Measurements from ENCODE around the gene VWA2. TPM values are rescaled to one million over a fixed set of nuclear protein-coding genes. Genes with fewer than 3 reads are reported as not detected.

The VWA2 gene
- total RNA-seq, 2 donors from 2014 or later, result 1.7 to 2.0 TPM

- Histone ChIP-seq H3K27me3 (ENCODE audit: control insufficient read depth, insufficient read depth, low read length, poor library complexity, severe bottlenecking) (no peaks in the 10 kb centered on the region), H3K27ac (ENCODE audit: low read depth, low read length) (no peak overlapping the region), H3K4me3 (ENCODE audit: low read length) (no peak overlapping the region), H3K36me3 (ENCODE audit: control insufficient read depth, insufficient read depth, low read length) (no peaks in the 10 kb centered on the region), H3K9me3 (ENCODE audit: control insufficient read depth, low read length) (peaks cover 12% of the 10 kb centered on the region), H3K4me1 (ENCODE audit: control insufficient read depth, insufficient read depth, low read length) (no peaks in the 10 kb centered on the region), H3K9ac (ENCODE audit: extremely low read depth, low read length, poor library complexity, severe bottlenecking) (no peak overlapping the region)
- H3K4me3 Mint-ChIP-seq, result no peak overlapping the region
- peaks cover 21% of the 10 kb centered on the region for H3K9me3 Mint-ChIP-seq
- DNase-seq, result no peak
- H3K27me3 Mint-ChIP-seq (ENCODE audit: insufficient read depth), result no peaks in the 10 kb centered on the region
- WGBS, 2 experiments (ENCODE audit: insufficient coverage in 1 of 2, insufficient read length in 1 of 2), result 90 to 93% methylated on average over 2 to 5 of the region's 5 CpGs
- H3K36me3 Mint-ChIP-seq (ENCODE audit: low read depth), result peaks cover 20% of the 10 kb centered on the region
- no peak overlapping the region for H3K27ac Mint-ChIP-seq
- H3K4me1 Mint-ChIP-seq, result no peaks in the 10 kb centered on the region
- TF ChIP-seq CTCF (conservative IDR thresholded peaks at IDR 0.05), result no peak
Measured at GRCh38 chr10:114293075-114293474, 54.0 kb downstream of the VWA2 start.

- H3K27me3 Mint-ChIP-seq (ENCODE audit: insufficient read depth), result no peaks in the 10 kb centered on the region
- peaks cover 21% of the 10 kb centered on the region for H3K9me3 Mint-ChIP-seq
- no peaks in the 10 kb centered on the region for H3K36me3 ChIP-seq (ENCODE audit: control insufficient read depth, insufficient read depth, low read length)
- no peaks in the 10 kb centered on the region for H3K27me3 ChIP-seq (ENCODE audit: control insufficient read depth, insufficient read depth, low read length, poor library complexity, severe bottlenecking)
- no peaks in the 10 kb centered on the region for H3K4me1 Mint-ChIP-seq
- H3K4me3 Mint-ChIP-seq, result no peak overlapping the region
- no peak overlapping the region for H3K27ac ChIP-seq (ENCODE audit: low read depth, low read length)
- no peaks in the 10 kb centered on the region for H3K4me1 ChIP-seq (ENCODE audit: control insufficient read depth, insufficient read depth, low read length)
- H3K9me3 ChIP-seq (ENCODE audit: control insufficient read depth, low read length), result peaks cover 12% of the 10 kb centered on the region
- no peak for DNase-seq
- H3K36me3 Mint-ChIP-seq (ENCODE audit: low read depth), result peaks cover 20% of the 10 kb centered on the region
- H3K4me3 ChIP-seq (ENCODE audit: low read length), result no peak overlapping the region
- H3K27ac Mint-ChIP-seq, result no peak overlapping the region
- no peak for TF ChIP-seq CTCF (conservative IDR thresholded peaks at IDR 0.05)
- H3K9ac ChIP-seq (ENCODE audit: extremely low read depth, low read length, poor library complexity, severe bottlenecking), result no peak overlapping the region
Measured at GRCh38 chr10:114294549-114294948, 55.5 kb downstream of the VWA2 start.

GRCh38 chr10:114295393-114295792 lies 56.3 kb downstream of the VWA2 start:
- no peaks in the 10 kb centered on the region for H3K4me1 ChIP-seq (ENCODE audit: control insufficient read depth, insufficient read depth, low read length)
- Mint-ChIP-seq H3K27me3 (ENCODE audit: insufficient read depth) (no peaks in the 10 kb centered on the region), H3K4me3 (no peak overlapping the region), H3K9me3 (peaks cover 21% of the 10 kb centered on the region), H3K27ac (no peak overlapping the region), H3K36me3 (ENCODE audit: low read depth) (peaks cover 20% of the 10 kb centered on the region), H3K4me1 (no peaks in the 10 kb centered on the region)
- no peak overlapping the region for H3K9ac ChIP-seq (ENCODE audit: extremely low read depth, low read length, poor library complexity, severe bottlenecking)
- no peak for TF ChIP-seq CTCF (conservative IDR thresholded peaks at IDR 0.05)
- H3K36me3 ChIP-seq (ENCODE audit: control insufficient read depth, insufficient read depth, low read length), result no peaks in the 10 kb centered on the region
- WGBS, 2 experiments (ENCODE audit: insufficient coverage in 1 of 2, insufficient read length in 1 of 2), result 11% methylated on average over 1 of the region's 1 CpG; no CpG with 5 or more reads in 1 of the 2 experiments
- peaks cover 12% of the 10 kb centered on the region for H3K9me3 ChIP-seq (ENCODE audit: control insufficient read depth, low read length)
- no peak for DNase-seq
- no peaks in the 10 kb centered on the region for H3K27me3 ChIP-seq (ENCODE audit: control insufficient read depth, insufficient read depth, low read length, poor library complexity, severe bottlenecking)
- no peak overlapping the region for H3K27ac ChIP-seq (ENCODE audit: low read depth, low read length)
- no peak overlapping the region for H3K4me3 ChIP-seq (ENCODE audit: low read length)
